Nephron (organoid): ENCODE measurements around the gene MLXIP.
A peak's percentile ranks its signal among the peaks of the same experiment; 100 is the strongest.

Experiments
- H3K27ac Mint-ChIP-seq, 3 experiments: 2 replicates each; pipeline ENCODE4 v1.8.0; 2020; ENCODE audit warnings: mixed read lengths in 3 of 3, mild to moderate bottlenecking in 2 of 3, moderate library complexity in 1 of 3
- H3K27me3 Mint-ChIP-seq: 2 replicates; pipeline ENCODE4 v1.8.0; 2021; ENCODE audit warnings: low read depth, mild to moderate bottlenecking, moderate library complexity, mixed read lengths
- H3K36me3 Mint-ChIP-seq: 2 replicates; pipeline ENCODE4 v1.8.0; 2020; ENCODE audit warnings: low read depth, mixed read lengths
- H3K4me1 Mint-ChIP-seq: 2 replicates; pipeline ENCODE4 v1.8.0; 2020; ENCODE audit warnings: mixed read lengths
- H3K4me3 Mint-ChIP-seq, 3 experiments: 2 replicates each; pipeline ENCODE4 v1.8.0; 2020; ENCODE audit warnings: mild to moderate bottlenecking in 3 of 3, mixed read lengths in 3 of 3, moderate library complexity in 2 of 3
- H3K9me3 Mint-ChIP-seq: 2 replicates; pipeline ENCODE4 v1.8.0; 2020; ENCODE audit warnings: mixed read lengths
- CTCF ChIP-seq, 3 experiments: fragments of 200-600 bp; sonication (generic); IDR thresholded peaks; one replicate each; pipeline ENCODE4 v1.5.0; 2021; ENCODE audit warnings: antibody characterized with exemption in 3 of 3; ENCODE audit not compliant: unreplicated experiment in 3 of 3

MLXIP gene

GRCh38 chr12:122148657-122149056, 70.1 kb downstream of the MLXIP start:
- H3K27me3 Mint-ChIP-seq: no peaks in the 10 kb centered on the region
- peak overlapping the region in 1 of 3 experiments; percentile 26 for H3K27ac Mint-ChIP-seq
- peaks cover 9% of the 10 kb centered on the region for H3K36me3 Mint-ChIP-seq
- TF ChIP-seq CTCF (IDR thresholded peaks at IDR 0.05; ENCODE audit: unreplicated experiment in 3 of 3): no peak
- no peaks in the 10 kb centered on the region for H3K9me3 Mint-ChIP-seq
- no peaks in the 10 kb centered on the region for H3K4me1 Mint-ChIP-seq
- no peak overlapping the region for H3K4me3 Mint-ChIP-seq

GRCh38 chr12:122150127-122150681, 71.6 kb downstream of the MLXIP start:
- no peak overlapping the region for H3K27ac Mint-ChIP-seq
- TF ChIP-seq CTCF (IDR thresholded peaks at IDR 0.05; ENCODE audit: unreplicated experiment in 3 of 3): no peak
- no peak overlapping the region for H3K4me3 Mint-ChIP-seq
- H3K36me3 Mint-ChIP-seq: peaks cover 2% of the 10 kb centered on the region
- no peaks in the 10 kb centered on the region for H3K27me3 Mint-ChIP-seq
- H3K4me1 Mint-ChIP-seq: no peaks in the 10 kb centered on the region
- no peaks in the 10 kb centered on the region for H3K9me3 Mint-ChIP-seq

DNA sequence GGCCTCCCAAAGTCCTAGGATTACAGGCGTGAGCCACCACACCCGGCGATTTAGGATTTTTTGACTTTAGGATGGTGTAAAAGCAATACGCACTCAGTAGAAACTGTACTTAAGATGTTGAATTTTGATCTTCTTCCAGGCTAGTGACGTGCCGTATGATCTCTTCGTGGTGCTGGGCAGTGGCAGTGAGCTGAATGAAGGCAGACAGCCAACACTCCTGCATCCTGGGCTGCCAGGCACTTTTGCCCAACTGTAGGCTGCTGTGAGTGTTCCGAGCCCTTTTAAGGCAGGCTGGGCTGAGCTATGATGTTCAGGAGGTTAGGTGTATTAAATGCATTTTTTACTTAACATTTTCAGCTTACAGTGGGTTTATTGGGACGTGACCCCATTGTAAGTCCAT, 74.2 kb downstream of the MLXIP start:
- H3K27me3 Mint-ChIP-seq: no peaks in the 10 kb centered on the region
- no peak overlapping the region for H3K27ac Mint-ChIP-seq
- no peak for TF ChIP-seq CTCF (IDR thresholded peaks at IDR 0.05; ENCODE audit: unreplicated experiment in 3 of 3)
- H3K36me3 Mint-ChIP-seq: no peaks in the 10 kb centered on the region
- no peak overlapping the region for H3K4me3 Mint-ChIP-seq
- no peaks in the 10 kb centered on the region for H3K4me1 Mint-ChIP-seq
- H3K9me3 Mint-ChIP-seq: no peaks in the 10 kb centered on the region

DNA sequence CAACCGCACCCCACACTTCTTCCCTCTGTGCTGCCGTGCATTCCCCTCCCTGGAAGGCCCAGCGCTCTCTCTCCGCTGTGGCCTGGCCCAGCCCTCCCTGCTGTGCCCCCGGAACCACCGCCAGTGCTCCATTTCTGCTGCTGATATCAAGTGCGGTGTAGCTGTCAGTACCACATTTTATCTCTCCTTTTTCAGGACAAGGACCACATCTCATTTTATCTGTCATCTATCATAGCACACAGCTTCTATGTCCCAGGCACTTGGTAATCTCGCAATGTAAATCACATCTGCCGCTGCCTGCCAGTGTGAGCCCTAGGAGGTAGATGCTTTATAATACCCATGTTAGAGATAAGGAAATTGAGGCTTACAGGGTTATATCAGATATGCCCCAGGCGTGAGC, 77.1 kb downstream of the MLXIP start:
- Mint-ChIP-seq H3K27ac (no peak overlapping the region), H3K36me3 (no peaks in the 10 kb centered on the region), H3K4me1 (no peaks in the 10 kb centered on the region), H3K4me3 (no peak overlapping the region), H3K9me3 (no peaks in the 10 kb centered on the region), H3K27me3 (no peaks in the 10 kb centered on the region)
- no peak for TF ChIP-seq CTCF (IDR thresholded peaks at IDR 0.05; ENCODE audit: unreplicated experiment in 3 of 3)

DNA sequence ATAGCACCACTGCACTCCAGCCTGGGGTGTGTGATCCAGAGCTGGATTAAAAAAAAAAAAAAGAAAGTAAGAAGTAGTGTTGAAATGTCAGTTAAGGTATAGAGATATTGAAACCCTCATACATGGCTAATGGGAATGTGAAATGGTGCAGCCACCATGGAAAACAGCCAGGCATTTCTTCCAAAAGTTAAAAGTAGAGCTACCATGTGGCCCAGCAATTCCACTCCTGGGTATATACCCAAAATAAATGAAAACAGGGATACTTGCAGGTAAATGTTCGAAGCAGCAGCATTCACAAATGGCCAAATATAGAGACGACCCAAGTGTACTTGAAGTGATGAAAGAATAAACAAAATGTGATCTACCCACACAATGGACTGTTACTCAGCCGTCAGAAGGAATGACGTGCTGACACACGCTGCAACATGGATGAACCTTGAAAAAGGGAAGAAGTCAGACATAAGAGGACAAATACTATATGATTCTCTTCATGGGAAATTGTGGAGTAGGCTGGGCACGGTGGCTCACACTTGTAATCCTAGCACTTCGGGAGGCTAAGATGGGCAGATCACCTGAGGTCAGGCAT, 80.2 kb downstream of the MLXIP start:
- no peaks in the 10 kb centered on the region for H3K36me3 Mint-ChIP-seq
- H3K4me3 Mint-ChIP-seq: no peak overlapping the region
- H3K4me1 Mint-ChIP-seq: no peaks in the 10 kb centered on the region
- TF ChIP-seq CTCF (IDR thresholded peaks at IDR 0.05; ENCODE audit: unreplicated experiment in 3 of 3): no peak
- no peaks in the 10 kb centered on the region for H3K9me3 Mint-ChIP-seq
- no peak overlapping the region for H3K27ac Mint-ChIP-seq
- no peaks in the 10 kb centered on the region for H3K27me3 Mint-ChIP-seq

- TF ChIP-seq CTCF (IDR thresholded peaks at IDR 0.05; ENCODE audit: unreplicated experiment in 3 of 3): no peak
- H3K36me3 Mint-ChIP-seq: no peaks in the 10 kb centered on the region
- no peaks in the 10 kb centered on the region for H3K4me1 Mint-ChIP-seq
- H3K27ac Mint-ChIP-seq: no peak overlapping the region
- no peaks in the 10 kb centered on the region for H3K9me3 Mint-ChIP-seq
- H3K4me3 Mint-ChIP-seq: no peak overlapping the region
- no peaks in the 10 kb centered on the region for H3K27me3 Mint-ChIP-seq
Observed at GRCh38 chr12:122159882-122160281, 81.3 kb downstream of the MLXIP start.
